ENCODE measurements around the gene ADAMTSL1. TPM values are rescaled to one million over a fixed set of nuclear protein-coding genes. Genes with fewer than 3 reads are reported as not detected.

The ADAMTSL1 gene
- total RNA-seq, 1 experiment from 2014 or later = 7.7 TPM

- DNase-seq (ENCODE audit: low read depth) = no peak
Observed at GRCh38 chr9:18692962-18693361, 219.0 kb downstream of the ADAMTSL1 start.

- no peak for DNase-seq (ENCODE audit: low read depth)
Observed at GRCh38 chr9:18694959-18695668, 221.2 kb downstream of the ADAMTSL1 start.

GRCh38 chr9:18698992-18699391, 225.0 kb downstream of the ADAMTSL1 start:
- no peak for DNase-seq (ENCODE audit: low read depth)

- no peak for DNase-seq (ENCODE audit: low read depth)
Observed at GRCh38 chr9:18699764-18700163, 225.8 kb downstream of the ADAMTSL1 start.

- no peak for DNase-seq (ENCODE audit: low read depth)
Observed at GRCh38 chr9:18700714-18701113, 226.8 kb downstream of the ADAMTSL1 start.

- DNase-seq (ENCODE audit: low read depth) = no peak
Observed at GRCh38 chr9:18703151-18703900, 229.4 kb downstream of the ADAMTSL1 start.

- no peak for DNase-seq (ENCODE audit: low read depth)
Observed at GRCh38 chr9:18703901-18704379, 230.0 kb downstream of the ADAMTSL1 start.

- DNase-seq (ENCODE audit: low read depth) = no peak
Observed at GRCh38 chr9:18705796-18706392, 231.9 kb downstream of the ADAMTSL1 start.

GRCh38 chr9:18706648-18707047, 232.7 kb downstream of the ADAMTSL1 start:
- DNase-seq (ENCODE audit: low read depth) = no peak

- DNase-seq (ENCODE audit: low read depth) = no peak
Observed at GRCh38 chr9:18707061-18707461, 233.1 kb downstream of the ADAMTSL1 start.

GRCh38 chr9:18707489-18708205, 233.7 kb downstream of the ADAMTSL1 start:
- no peak for DNase-seq (ENCODE audit: low read depth)

- DNase-seq (ENCODE audit: low read depth) = no peak
Observed at GRCh38 chr9:18708429-18708828, 234.5 kb downstream of the ADAMTSL1 start.

- DNase-seq (ENCODE audit: low read depth) = peak; percentile 11
Observed at GRCh38 chr9:18710065-18710464, 236.1 kb downstream of the ADAMTSL1 start.

GRCh38 chr9:18717759-18718158, 243.8 kb downstream of the ADAMTSL1 start:
- DNase-seq (ENCODE audit: low read depth) = peak; percentile 11

GRCh38 chr9:18718393-18718792, 244.4 kb downstream of the ADAMTSL1 start:
- no peak for DNase-seq (ENCODE audit: low read depth)

GRCh38 chr9:18718932-18719331, 245.0 kb downstream of the ADAMTSL1 start:
- DNase-seq (ENCODE audit: low read depth) = no peak

GRCh38 chr9:18720691-18721090, 246.7 kb downstream of the ADAMTSL1 start:
- DNase-seq (ENCODE audit: low read depth) = peak; percentile 84

GRCh38 chr9:18721267-18721994, 247.5 kb downstream of the ADAMTSL1 start:
- DNase-seq (ENCODE audit: low read depth) = peak; percentile 20

GRCh38 chr9:18721995-18722310, 248.0 kb downstream of the ADAMTSL1 start:
- DNase-seq (ENCODE audit: low read depth) = no peak

GRCh38 chr9:18722882-18723281, 248.9 kb downstream of the ADAMTSL1 start:
- DNase-seq (ENCODE audit: low read depth) = no peak

- no peak for DNase-seq (ENCODE audit: low read depth)
Observed at GRCh38 chr9:18723366-18723765, 249.4 kb downstream of the ADAMTSL1 start.
